ENCODE data around the gene NELFB.
A peak's percentile ranks its signal among the peaks of the same experiment; 100 is the strongest.

GRCh38 chr9:137286975-137287383, 31.9 kb downstream of the NELFB start:
- TF ChIP-seq EZH2 (IDR thresholded peaks at IDR 0.05; ENCODE audit: borderline replicate concordance, low read length) (no peak), CTCF (IDR thresholded peaks at IDR 0.05; ENCODE audit: low read length) (peak; percentile 42)

All from OCI-LY1 (cell line).